HCT116 (cell line): Measurements from ENCODE around the gene SART1. TPM values are rescaled to one million over a fixed set of nuclear protein-coding genes. Genes with fewer than 3 reads are reported as not detected.

Experiments
- ATAC-seq: fragments of 200-7000 bp; cut with Tn5 transposase; 2 replicates; pipeline ENCODE4 v1.9.1; 2020; ENCODE audit warnings: mild to moderate bottlenecking, moderate library complexity
- BruUV-seq: library from RNA; stranded (reverse); fragments of 400-500 nt; replicated peaks from 2 replicates; lab custom pipeline; 2021; lab: Mats Ljungman, UMichigan
- CTCF ChIA-PET: fragments of 300-600 bp; sonication (Branson Sonifier 250); formaldehyde crosslinking; loops from one replicate; lab custom pipeline; 2021; ENCODE audit warnings: antibody characterized with exemption; lab: Charles Lee
- POLR2A ChIA-PET: fragments of 300-600, 350-600 bp; sonication (Branson Sonifier 250); formaldehyde crosslinking; loops from one replicate; lab custom pipeline; 2021; ENCODE audit warnings: antibody characterized with exemption; lab: Charles Lee
- RAD21 ChIA-PET, 2 experiments: fragments of 300-600 bp; sonication (Branson Sonifier 250); formaldehyde crosslinking; loops; one replicate each; lab custom pipeline; 2023; ENCODE audit warnings: low total read pairs in 2 of 2; ENCODE audit not compliant: uncharacterized antibody in 2 of 2, unreplicated experiment in 2 of 2, low non-redundant PET in 1 of 2; lab: Charles Lee
- DNase-seq: peaks from one replicate; pipeline ENCODE4 v3.0.0-alpha.2; 2010; ENCODE audit warnings: low read depth, low spot score
- H2AFZ ChIP-seq: fragments of 200-600 bp; shearing (Covaris generic), sonication (generic); 2 replicates; pipeline ENCODE4 v1.6.1; 2017; ENCODE audit warnings: low read depth, mixed run types, mixed read lengths, antibody characterized with exemption, low read length; ENCODE audit not compliant: poor library complexity, severe bottlenecking
- H3K27ac ChIP-seq: 2 replicates; pipeline ENCODE4 v1.5.1; 2012; ENCODE audit warnings: low read depth, low read length
- H3K27me3 ChIP-seq: fragments of 200-600 bp; sonication (generic); 2 replicates; pipeline ENCODE4 v1.6.1; 2016; ENCODE audit warnings: mixed run types, low read length, mixed read lengths; ENCODE audit not compliant: insufficient read depth
- H3K36me3 ChIP-seq, 2 experiments: fragments of 200-500 bp in 1 of 2; fragments of 200-600 bp in 1 of 2; sonication (Bioruptor generic) in 1 of 2; sonication (generic) in 1 of 2; 2 replicates each; pipeline versions ENCODE4 v1.5.1 to v1.6.1; 2014 to 2016; ENCODE audit warnings: low read length in 2 of 2, inconsistent platforms in 1 of 2, mixed read lengths in 1 of 2, mixed run types in 1 of 2; ENCODE audit not compliant: insufficient read depth in 2 of 2, control insufficient read depth in 1 of 2
- H3K4me1 ChIP-seq, 2 experiments: fragments of 200-600 bp in 1 of 2; sonication (generic) in 1 of 2; 2 replicates each; pipeline versions ENCODE4 v1.5.1 to v1.6.1; 2012 to 2017; ENCODE audit warnings: low read length in 2 of 2, inconsistent platforms in 1 of 2, mild to moderate bottlenecking in 1 of 2, mixed read lengths in 1 of 2, mixed run types in 1 of 2, moderate library complexity in 1 of 2; ENCODE audit not compliant: insufficient read depth in 2 of 2, control insufficient read depth in 1 of 2
- H3K4me2 ChIP-seq: fragments of 200-600 bp; sonication (generic); 2 replicates; pipeline ENCODE4 v1.6.1; 2017; ENCODE audit warnings: mixed run types, low read length, mixed read lengths
- H3K4me3 ChIP-seq, 2 experiments: fragments of 200-600 bp in 1 of 2; sonication (generic) in 1 of 2; replicated peaks in 1 of 2; 2 replicates each; pipeline ENCODE4 v1.5.1; 2011 to 2016; ENCODE audit warnings: low read length in 2 of 2, control low read depth in 1 of 2, low read depth in 1 of 2, mild to moderate bottlenecking in 1 of 2, mixed read lengths in 1 of 2, mixed run types in 1 of 2
- H3K79me2 ChIP-seq: fragments of 200-600 bp; sonication (generic); 2 replicates; pipeline ENCODE4 v1.6.1; 2017; ENCODE audit warnings: mild to moderate bottlenecking, mixed run types, low read length, moderate library complexity, mixed read lengths; ENCODE audit not compliant: insufficient read depth
- H3K9ac ChIP-seq: fragments of 200-600 bp; sonication (generic); 2 replicates; pipeline ENCODE4 v1.6.1; 2016; ENCODE audit warnings: low read length, mixed read lengths
- H3K9me2 ChIP-seq: fragments of 200-600 bp; sonication (generic), shearing (Covaris generic); 2 replicates; pipeline ENCODE4 v1.6.1; 2017; ENCODE audit warnings: mixed run types, mild to moderate bottlenecking, moderate library complexity; ENCODE audit not compliant: insufficient read depth
- H3K9me3 ChIP-seq, 2 experiments: fragments of 200-500 bp in 1 of 2; fragments of 200-600 bp in 1 of 2; sonication (Bioruptor generic) in 1 of 2; sonication (generic) in 1 of 2; 2 replicates each; pipeline ENCODE4 v1.6.1; 2014 to 2017; ENCODE audit warnings: low read length in 2 of 2, mixed read lengths in 2 of 2, inconsistent platforms in 1 of 2, low read depth in 1 of 2, mild to moderate bottlenecking in 1 of 2, mixed run types in 1 of 2, moderate library complexity in 1 of 2; ENCODE audit not compliant: control insufficient read depth in 1 of 2, insufficient read depth in 1 of 2
- H4K20me1 ChIP-seq: fragments of 200-600 bp; sonication (generic), shearing (Covaris generic); 2 replicates; pipeline ENCODE4 v1.6.1; 2017; ENCODE audit warnings: mixed run types, mild to moderate bottlenecking, moderate library complexity; ENCODE audit not compliant: insufficient read depth
- ATF3 ChIP-seq: IDR thresholded peaks from 2 replicates; pipeline ENCODE4 v1.6.1; 2012
- CBX3 ChIP-seq: IDR thresholded peaks from 2 replicates; pipeline ENCODE4 v1.6.1; 2012; ENCODE audit warnings: low read depth
- CTCF ChIP-seq, 3 experiments: fragments of 200-600 bp in 1 of 3; sonication (generic) in 1 of 3; IDR thresholded peaks in 2 of 3; conservative IDR thresholded peaks in 1 of 3; 2 replicates each; pipeline ENCODE4 v1.5.1; 2012 to 2017; ENCODE audit warnings: low read depth in 2 of 3, low read length in 2 of 3, antibody characterized with exemption in 1 of 3, borderline replicate concordance in 1 of 3, control low read depth in 1 of 3, mild to moderate bottlenecking in 1 of 3, mixed read lengths in 1 of 3, mixed run types in 1 of 3, moderate library complexity in 1 of 3; ENCODE audit not compliant: insufficient read depth in 1 of 3
- RAD21 ChIP-seq: IDR thresholded peaks from 2 replicates; pipeline ENCODE4 v1.6.1; 2012; ENCODE audit warnings: low read depth, mild to moderate bottlenecking
- REST ChIP-seq: IDR thresholded peaks from 2 replicates; pipeline ENCODE4 v1.6.1; 2012; ENCODE audit warnings: low read depth
- SRF ChIP-seq: IDR thresholded peaks from 2 replicates; pipeline ENCODE4 v1.6.1; 2012; ENCODE audit warnings: low read depth
- intact Hi-C: fragments of 100-400 bp; cut with micrococcal nuclease; formaldehyde crosslinking; loops from 2 replicates; pipeline ENCODE4 v1.10.0; 2022
- total RNA-seq: library from RNA; stranded (reverse); gene quantifications from one replicate; pipeline ENCODE4 v1.2.1, GENCODE V29; 2021; ENCODE audit not compliant: unreplicated experiment

SART1 gene
- total RNA-seq, 1 experiment from 2014 or later, result 47.9 TPM

GRCh38 chr11:65932558-65932919, 29.0 kb upstream of the SART1 start:
- ChIA-PET CTCF (interaction anchor here (1.0 to 1.3 kb wide), 2 partner anchors 48 to 120 kb away, joined by 3 to 6 read pairs; partner anchors contain the start of gene SF3B2), RAD21 (no interaction called here), POLR2A (interaction anchor here (1.2 to 2.9 kb wide), 2 partner anchors 17 to 43 kb away, joined by 3 to 7 read pairs; partner anchors contain the start of gene CCDC85B)
- no peaks in the 10 kb centered on the region for H3K36me3 ChIP-seq
- H3K27ac ChIP-seq, result no peak overlapping the region
- H3K9ac ChIP-seq, result peak overlapping the region; percentile 38; the same call in 1 of the 2 replicates
- no peaks in the 10 kb centered on the region for H3K79me2 ChIP-seq
- H2AFZ ChIP-seq, result peak overlapping the region; percentile 70
- H4K20me1 ChIP-seq, result no peaks in the 10 kb centered on the region
- no TSS peak for BruUV-seq
- H3K4me2 ChIP-seq, result peak overlapping the region; percentile 76
- TF ChIP-seq SRF (no peak), RAD21 (no peak), CBX3 (0 out of 2 replicates have a peak, but pooled peaks have one; percentile 19), REST (no peak), ATF3 (no peak), CTCF (IDR thresholded peaks at IDR 0.05 in 2 of 3, conservative IDR thresholded peaks at IDR 0.05 in 1 of 3; ENCODE audit: borderline replicate concordance in 1 of 3, insufficient read depth in 1 of 3, low read depth in 2 of 3, low read length in 2 of 3) (peak in 2 of 3 experiments; percentile 25 to 48; a peak in 4 of 6 replicates)
- intact Hi-C loops, result no loop called here
- no peaks in the 10 kb centered on the region for H3K27me3 ChIP-seq
- no peak for DNase-seq
- peak overlapping the region; percentile 8 to 41 for H3K4me3 ChIP-seq
- H3K4me1 ChIP-seq, result peaks cover 6 to 16% of the 10 kb centered on the region in 2 experiments; a peak in 3 of 4 replicates
- no peaks in the 10 kb centered on the region for H3K9me3 ChIP-seq
- H3K9me2 ChIP-seq, result no peaks in the 10 kb centered on the region
- peak; percentile 92 for ATAC-seq
